Measurements from ENCODE around the gene MACC1.
A peak's percentile ranks its signal among the peaks of the same experiment; 100 is the strongest.

The MACC1 gene

DNA sequence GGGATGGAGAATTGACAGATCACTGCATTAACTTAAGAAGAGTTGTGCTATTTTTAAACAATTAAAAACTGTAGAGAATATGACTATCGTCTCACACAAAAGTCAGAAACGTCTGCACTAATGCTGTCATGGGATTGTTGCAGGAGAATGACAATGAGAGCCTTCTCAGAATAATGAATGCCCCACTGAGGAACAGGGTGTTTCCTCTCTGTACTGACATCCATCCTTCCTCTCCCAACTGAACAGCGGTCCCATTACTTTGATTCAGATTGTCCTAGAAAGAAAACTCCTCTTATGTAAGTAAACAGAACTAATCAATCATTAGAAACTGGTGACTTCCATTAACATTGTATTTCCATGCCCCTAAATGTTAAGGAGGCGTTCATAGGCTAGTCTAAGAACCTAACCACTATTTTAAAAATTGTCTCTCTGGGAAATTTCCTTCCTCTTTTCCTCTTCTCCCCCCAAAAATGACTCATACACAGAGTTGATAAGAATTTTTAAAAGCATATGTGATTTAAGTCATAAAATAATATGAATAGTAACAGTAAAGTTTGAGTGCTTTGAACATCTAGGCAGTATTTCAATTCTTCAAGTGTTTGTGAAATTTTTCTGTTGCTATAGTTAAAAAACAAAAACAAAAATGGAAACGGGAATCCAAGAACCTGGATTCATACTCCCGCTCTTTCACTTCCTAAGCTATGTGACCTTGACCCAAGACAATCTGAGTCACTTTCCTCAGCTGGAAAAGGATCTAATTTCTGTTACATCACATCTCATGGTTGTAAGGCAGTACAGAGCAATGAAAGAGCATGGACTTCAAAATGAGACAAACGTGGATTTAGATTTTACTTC, 12.7 kb upstream of the MACC1 start:
- no peak for DNase-seq

DNA sequence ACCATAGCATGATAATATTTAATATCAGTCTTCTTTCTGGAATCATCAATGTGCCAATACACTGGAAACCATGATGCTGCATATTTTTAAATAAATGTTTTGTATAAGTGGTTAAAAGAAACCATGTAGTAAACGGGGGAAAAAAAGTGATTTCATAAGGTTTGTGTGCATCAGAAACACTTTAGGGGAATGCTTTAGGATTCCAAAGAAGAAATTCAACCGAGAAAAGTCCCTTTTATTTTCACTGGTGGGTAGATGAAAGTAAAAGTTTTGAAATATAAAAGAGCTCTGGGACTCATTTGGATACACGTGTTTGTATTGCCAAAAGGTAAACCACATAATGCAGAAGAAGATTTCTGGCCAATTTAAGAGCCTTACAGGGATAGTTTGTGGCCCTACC, 11.9 kb upstream of the MACC1 start:
- no peak for DNase-seq

DNA sequence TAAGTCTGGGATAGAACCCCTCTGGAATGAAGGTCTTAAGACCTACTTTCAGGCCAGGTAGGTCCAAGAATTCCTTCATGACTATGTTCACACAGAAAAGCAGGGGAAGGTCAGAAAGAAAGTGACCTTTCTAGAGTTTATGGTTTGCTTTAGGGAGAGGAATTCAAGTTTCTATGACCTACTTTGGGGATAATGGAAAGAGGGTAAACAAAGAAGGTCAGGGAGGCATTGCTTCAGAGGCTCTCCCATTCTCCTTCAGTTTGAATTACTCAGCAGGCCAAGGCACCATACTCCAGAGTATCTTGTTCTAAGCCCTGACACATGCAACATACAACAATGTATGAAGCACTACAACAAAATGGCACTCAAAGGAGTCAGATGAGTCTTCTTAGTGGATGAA, 11.5 kb upstream of the MACC1 start:
- DNase-seq = no peak

DNA sequence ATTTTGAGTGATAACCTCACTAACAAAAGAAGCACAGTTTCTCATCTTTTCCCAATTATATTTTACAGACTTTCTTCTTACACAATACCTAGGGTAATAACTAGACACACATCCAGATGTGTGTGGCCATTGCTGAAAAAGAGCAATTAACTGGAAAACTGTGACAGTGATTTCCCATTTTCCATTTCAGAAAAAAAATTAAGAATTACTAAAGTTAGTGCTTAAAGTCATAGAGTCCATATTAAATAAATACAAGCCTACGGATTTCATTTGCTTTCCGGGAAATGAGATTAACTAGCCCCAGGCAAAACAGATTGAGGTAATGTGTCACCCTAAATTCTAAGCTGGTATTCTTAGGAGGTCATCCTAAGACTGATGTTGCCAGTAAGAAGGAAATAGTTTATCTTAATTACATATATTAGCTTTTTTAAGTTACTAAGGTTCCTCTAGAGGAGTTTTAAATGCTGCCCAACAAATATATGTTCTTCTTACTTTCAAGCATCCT, 10.2 kb upstream of the MACC1 start:
- DNase-seq = no peak

DNA sequence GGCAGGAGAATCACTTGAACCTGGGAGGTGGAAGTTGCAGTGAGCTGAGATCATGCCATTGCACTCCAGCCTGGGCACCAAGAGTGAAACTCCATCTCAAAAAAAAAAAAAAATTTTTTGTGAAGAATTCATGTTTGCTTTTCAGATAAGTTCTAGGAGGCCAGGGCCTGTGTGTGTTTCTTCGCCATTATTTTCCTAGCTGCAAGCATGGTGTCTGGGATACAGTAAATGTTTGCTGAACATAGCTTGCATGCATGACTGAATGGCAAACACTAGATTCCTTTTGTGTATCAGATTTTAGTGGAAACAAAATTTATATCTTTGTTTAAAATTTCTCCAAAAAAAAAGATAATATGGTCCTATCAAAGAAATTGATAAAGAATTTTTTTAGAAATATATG, 9.7 kb upstream of the MACC1 start:
- DNase-seq = no peak

DNA sequence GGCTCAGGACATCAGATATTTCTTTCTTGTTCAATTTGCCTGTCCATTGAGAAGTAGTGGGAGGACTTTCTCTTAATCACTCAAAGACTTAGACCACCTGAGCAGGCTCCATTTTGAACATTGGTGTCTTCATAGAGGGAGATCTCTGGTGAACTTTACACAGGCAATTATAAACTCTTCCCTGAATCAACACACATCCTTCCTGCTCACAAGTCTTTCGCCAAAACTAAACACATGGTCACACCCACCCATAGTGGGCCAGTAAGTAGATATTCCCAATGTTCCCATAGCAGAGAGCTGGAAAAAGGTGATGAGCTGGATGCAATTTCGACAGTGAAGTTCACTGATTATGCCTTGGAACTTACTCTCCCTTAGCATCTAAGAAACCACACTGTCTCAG, 8.2 kb upstream of the MACC1 start:
- DNase-seq = no peak

DNA sequence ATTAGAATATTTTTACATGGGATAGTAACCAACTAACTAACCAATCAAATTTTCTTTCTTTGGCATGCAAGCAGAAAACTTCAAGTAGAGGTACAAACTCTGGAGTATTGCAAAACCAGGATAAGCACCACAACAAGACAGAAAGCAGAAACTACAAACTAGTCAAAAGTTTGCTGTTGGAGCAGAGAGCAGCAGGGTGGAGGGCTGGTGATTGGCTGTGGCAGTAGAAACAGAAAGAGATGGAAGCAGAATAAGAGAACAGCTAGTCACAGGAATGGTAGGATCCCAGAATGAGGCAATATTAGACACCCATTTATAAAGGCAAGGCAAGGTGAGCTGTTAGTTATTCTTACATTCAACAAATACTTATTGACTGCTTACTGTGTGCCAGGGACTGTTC, 6.8 kb upstream of the MACC1 start:
- no peak for DNase-seq

DNA sequence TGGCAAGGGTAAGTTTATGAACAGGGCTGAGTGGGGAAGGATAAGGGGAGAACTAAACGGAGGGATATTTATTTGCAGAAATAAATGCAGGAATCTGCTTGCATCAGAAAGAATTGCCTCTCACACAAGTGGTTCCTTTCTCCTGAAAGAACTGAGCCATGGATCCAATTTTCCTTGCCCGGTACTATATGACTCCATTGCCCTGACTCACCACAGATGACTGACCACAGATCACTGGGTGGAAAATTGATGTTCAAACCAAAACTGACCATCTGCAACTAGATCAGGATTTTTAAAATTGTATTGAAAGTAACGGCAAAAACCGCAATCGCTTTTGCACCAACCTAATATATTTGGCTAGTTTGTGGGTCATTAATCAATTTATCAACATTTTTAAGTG, 6.2 kb upstream of the MACC1 start:
- DNase-seq = no peak

DNA sequence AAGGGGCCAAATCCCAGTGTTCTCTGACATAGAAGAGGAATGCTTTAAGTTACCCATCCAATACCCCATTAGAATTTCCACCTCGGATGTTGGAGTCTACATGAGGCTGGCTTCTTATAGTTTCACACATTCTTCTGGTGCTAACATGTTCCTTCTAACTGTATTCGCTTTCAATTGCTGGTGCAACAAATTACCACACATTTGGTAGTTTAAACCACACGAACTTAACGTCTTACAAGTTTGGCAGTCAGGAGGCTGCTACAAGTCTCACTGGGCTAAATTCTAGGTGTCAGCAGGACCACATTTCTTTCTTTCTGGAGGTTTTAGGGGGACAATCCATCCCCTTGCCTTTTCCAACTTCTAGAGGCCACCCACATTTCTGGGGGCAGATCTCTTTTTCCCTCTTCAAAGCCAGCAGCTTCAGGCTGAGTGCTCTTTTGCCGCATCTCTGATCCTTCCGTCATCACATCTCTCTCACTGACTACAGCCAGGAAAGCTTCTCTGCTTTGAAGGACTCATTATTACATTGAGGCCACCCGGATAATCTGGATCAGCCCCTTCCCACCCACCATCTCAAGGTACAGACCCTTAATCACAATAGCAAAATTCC, 5.1 kb upstream of the MACC1 start:
- DNase-seq = no peak

DNA sequence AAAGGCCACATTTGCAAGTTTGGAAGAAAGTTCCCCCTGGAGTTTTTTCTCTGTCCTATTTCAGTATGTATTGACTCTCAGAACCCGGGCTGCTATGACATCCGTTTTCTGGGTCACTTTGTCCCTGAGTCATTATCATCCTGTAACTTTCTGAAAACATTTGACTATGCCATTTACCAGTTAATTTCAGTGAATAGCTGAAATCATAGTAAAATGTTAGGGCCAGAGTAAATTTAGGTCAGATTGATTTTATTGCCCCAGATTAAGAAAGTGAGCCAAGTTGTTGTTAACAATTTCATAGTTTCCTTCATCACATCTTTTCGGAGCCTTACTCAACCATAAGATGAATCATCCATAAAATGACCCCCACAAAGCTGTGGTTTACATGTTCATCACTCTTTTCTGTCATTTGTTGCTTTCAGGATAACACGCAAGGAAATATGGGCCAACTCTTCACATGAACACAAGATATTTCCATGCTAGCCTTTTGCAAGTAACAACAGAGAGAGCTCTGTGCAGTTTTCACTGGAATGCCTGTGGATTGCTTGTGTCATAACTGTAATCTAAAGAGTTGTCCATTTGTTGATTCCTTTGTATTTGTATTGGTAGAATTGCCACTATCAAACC, 3.9 kb upstream of the MACC1 start:
- DNase-seq = no peak

DNA sequence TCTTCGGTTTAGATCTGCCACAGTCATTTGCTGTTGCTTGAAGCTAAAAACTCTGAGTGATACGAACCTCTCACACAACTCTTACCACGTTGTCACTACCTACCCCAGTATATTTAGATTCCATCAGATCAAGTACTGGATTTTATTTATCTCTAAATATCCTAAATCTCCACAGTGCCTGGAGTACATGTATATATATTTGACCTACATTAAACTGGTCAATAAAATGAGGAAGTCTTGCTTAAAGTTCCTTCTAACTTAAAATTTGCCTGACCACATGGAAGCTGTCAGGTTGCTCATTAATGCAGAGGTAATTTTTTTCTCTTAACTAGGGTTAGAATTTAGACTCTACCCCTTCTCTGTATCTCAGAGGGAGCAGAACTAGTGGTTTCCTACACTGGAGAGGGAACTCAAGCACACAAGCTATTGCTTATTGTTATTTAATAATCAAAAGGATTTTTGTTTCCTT, 3.1 kb upstream of the MACC1 start:
- DNase-seq = no peak

DNA sequence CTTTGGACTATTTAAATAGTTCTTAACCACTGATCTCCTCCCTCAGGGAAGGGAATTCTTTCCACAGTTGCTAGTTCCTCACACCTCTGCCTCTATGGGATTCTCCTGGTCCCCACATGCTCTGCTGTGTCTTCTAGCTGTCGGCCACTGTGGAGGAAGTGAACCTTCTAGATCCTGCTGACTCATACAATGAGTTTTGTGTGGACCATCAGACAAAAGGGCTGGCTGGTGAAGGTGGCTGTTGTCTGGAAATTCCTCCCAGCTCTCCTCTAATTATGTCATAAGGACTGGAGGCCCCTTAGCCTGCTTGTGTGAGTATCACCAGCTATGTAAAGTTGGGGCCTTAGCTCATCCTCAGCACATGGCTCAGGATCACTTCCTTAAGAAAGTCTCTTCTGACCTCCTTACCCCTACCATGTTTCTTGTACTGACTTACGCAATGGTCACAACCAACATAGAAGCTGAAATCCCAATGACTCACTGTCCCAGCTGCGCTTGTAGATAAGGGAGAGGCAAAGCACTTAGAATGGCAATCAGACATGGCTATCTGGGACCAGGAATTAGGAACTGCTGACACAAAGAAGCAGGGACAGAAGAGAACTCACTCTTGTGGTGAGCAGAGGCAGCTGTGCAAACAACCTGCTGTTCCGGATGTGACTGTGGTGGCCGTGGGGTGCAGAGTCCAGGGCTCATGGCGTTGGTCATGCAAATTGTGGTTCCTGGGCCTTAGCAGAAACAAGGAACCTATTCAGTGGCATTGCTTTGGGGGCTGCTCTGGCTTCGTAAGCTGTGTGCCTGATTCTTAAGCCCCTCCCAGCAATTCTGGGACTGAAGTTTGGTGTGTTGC, 2.5 kb upstream of the MACC1 start:
- peak in 20 of 58 donors; percentile 2 to 66 (median 11) for DNase-seq

DNA sequence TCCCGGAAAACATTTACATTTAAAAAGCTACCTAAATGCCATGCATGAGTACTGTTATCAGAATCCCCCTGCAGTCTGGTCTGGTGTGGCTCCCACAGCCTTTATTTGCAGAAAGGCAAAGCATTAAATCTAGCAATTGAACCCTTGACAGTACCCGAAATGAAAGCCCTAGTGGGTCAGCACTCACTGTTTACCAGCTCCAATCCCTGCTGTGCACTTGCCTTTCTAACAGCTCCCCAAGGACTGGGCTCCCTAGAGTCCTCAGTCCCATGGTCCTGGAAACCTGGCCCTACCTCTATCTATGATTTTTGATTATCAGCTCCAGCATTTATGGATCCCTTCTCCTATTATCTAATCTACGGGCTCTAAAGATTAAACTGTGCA, 1.9 kb upstream of the MACC1 start:
- no peak for DNase-seq

DNA sequence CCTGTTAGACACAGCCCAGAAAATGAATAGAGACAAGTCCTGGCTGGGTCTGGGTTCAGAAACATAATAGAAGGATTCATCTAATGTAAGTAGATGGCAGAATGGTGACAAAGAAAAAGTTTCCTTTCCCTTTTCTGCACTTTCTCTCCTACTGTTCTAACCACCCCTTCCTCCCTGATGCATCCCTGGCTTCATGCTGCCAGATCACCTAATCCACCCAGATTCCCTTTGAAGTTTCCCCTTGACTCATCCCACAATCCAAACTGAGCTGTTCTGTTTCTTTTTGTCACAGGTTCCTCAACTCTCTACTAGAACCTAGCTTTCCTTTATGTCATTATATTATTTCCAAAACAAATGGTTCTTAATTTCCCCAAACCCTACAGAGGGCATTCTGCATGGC, 1.1 kb upstream of the MACC1 start:
- DNase-seq = no peak

DNA sequence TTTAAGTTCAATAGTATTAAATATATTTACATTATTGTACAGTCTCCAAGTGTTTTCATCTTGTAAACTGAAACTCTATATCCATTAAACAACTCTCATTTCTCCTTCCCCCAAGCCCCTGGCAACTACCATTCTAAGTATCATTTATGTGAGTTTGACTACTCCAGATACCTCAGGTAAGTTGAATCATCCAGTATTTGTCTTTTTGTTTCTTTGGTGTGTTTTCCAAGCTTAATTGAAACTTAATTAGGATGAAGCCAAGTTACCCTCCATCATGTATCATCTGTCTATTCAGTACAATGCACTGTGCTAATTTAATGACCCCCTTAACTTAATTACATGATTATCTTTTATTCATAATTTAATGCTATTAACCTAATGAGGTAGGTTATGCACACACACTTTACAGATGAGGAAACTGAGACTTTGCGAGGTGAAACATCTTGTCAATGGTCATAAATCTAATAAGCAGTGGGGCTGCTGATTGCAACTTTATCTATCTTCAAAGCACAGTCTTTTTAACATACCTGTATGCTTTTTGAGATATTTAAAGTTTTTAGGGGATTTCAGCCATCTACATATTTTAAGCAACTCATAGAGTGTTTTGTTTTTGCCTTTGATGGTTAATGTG, 663 bp downstream of the MACC1 start:
- no peak for DNase-seq

DNA sequence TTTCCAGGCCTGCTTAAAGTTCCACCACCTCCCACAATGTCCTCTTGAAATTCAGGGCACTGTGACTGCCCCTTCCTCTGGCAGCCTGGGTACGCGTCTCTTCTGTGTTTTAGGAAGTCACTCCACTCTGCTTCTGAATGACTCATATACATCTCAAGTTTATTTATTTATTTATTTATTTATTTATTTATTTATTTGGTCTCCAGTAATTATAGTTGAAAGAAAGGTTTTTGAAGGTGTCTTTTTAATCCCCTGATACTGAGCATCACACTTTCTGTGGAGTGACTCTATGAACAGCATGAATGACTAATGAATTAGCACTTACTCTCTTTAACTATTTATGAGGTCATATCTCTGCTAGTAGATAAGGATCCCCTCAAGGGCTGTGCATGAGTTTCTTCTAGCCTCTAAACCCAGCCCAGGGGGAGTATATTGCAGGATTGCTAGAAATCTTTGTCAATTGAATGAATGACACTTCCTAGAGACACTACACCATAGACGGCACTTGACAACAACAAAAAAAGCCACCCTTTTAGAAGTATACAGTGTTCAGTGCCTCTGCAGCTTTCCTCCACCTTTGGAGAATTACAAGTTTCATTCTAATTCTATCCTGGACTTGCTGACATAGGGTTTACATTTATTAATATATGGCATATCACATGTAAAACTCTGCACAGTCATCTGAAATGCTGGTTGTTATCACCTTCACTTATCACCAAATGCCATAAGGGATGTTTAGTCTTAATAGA, 2.1 kb downstream of the MACC1 start:
- no peak for DNase-seq

DNA sequence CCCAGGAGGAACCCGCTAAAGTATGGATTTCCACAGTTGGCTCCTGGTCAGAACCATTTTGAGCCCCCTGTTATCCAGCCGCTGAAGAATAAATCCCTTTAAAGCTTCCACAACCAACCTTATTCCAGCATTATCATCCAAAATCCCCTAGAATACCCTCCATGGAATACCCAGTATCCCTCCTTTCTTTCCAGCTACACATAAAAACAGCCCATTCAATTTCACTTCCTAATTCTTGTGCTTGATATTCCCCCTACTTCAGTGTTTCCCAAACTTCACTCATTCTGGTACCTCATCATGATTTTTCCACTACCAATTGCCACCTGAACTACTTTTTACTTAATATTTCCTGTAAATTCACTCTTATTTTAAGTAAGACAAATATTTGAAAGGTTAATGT, 3.1 kb downstream of the MACC1 start:
- no peak for DNase-seq

DNA sequence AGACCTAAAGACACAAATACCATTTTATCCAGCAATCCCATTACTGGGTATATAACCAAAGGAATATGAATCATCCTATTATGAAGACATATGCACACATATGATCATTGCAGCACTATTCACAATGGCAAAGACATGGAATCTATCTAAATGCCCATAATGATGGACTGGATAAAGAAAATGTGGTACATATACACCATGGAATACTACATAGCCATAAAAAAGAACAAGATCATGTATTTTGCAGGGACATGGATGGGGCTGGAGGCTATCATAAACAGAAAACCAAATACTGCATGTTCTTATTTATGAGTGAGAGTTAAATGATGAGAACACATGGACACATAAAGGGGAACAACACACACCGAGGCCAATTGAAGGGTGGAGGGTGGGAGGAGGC, 3.8 kb downstream of the MACC1 start:
- no peak for DNase-seq

DNA sequence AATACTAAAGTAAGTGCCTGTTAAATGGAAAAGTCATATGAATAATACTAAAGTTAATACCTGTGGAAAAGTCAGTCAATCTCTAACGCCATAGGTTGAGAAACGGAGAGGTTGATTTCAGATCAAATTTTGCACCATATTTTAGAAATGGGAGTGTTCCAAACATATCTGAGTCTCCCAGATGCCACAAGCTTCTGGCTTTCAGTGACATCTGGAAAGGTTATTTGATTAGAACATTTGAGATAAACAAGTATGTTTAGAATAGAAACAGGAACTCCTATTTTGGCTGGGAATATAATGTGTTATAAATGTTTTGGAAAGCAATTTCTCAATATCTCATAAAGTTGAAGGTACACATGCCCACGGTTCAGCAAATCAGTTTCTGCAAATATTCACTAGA, 5.8 kb downstream of the MACC1 start:
- no peak for DNase-seq

DNA sequence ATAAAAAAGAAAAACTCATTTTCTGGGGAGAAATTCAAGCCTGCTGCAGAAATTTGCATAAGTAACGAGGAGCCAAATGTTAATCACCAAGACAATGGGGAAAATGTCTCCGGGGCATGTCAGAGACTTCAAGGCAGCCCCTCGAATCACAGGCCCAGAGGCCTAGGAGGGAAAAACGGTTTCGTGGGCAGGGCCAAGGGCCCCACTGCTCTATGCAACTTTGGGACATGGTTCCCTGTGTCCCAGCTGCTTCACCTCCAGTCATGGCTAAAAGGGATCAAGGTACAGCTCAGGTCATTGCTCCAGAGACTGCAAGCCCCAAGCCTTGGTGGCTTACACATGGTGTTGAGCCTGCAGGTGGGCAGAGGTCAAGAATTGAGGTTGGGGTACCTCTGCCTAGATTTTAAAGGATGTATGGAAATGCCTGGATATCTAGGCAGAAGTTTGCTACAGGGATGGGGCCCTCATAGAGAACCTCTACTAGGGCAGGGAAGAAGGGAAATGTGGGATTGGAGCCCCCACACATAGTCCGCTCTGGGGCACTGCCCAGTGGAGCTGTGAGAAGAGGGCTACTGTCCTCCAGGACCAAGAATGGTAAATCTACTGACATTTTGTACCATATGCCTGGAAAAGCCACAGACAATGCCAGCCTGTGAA, 8.4 kb downstream of the MACC1 start:
- no peak for DNase-seq

Data from anterior cingulate cortex (tissue), 58 donors.